GM19324 (cell line): ENCODE data around the gene SNX22.
A peak's percentile ranks its signal among the peaks of the same experiment; 100 is the strongest.

Experiments
- ATAC-seq: cut with Tn5 transposase; IDR thresholded peaks from one replicate; pipeline ENCODE4 v1.9.1; 2021; ENCODE audit warnings: mild to moderate bottlenecking, moderate library complexity; ENCODE audit not compliant: unreplicated experiment, low FRiP score

SNX22 gene

DNA sequence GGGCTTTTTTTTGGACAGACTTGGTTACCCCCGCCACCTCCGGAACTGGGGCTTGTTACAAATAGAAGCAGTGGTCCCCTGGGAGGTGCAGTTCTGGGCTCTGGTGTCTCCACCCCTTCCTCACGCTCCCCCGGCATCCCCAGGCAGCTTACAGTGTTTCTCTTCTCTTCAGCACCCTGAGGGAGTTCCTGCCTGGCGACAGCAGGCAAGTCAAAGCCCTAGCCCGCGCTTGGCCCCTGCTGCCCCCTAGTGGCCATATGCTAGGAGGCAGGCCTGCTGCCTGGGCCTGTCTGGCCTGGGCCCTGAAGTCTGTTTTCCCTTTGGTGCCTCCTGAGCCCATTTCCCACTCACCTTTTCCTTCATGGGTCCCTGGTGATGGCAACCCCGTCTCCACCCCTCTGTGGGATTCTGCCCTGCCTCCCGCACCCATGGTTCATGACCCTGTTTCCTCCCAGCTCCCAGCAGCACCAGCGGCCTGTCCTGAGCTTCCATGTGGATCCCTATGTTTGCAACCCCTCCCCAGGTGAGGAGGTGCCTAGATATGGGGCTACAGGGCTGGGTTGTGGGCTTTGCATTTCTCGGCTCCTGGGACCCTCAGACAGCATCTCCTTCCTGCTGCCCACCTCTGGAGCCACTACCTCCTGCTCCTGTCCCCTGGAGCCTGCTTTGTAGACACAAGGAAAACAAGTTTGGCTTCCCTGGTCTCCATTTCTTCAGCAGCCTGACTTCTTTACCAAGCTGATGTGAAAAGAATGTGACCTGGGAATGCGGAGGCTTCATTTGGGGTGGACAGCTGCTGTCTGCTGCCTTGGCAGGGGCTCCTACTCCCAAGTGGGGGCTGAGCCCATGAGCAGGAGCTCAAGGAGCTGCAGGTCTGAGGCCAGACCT is 2.2 kb downstream of the SNX22 start:
- ATAC-seq = peak; percentile 51

DNA sequence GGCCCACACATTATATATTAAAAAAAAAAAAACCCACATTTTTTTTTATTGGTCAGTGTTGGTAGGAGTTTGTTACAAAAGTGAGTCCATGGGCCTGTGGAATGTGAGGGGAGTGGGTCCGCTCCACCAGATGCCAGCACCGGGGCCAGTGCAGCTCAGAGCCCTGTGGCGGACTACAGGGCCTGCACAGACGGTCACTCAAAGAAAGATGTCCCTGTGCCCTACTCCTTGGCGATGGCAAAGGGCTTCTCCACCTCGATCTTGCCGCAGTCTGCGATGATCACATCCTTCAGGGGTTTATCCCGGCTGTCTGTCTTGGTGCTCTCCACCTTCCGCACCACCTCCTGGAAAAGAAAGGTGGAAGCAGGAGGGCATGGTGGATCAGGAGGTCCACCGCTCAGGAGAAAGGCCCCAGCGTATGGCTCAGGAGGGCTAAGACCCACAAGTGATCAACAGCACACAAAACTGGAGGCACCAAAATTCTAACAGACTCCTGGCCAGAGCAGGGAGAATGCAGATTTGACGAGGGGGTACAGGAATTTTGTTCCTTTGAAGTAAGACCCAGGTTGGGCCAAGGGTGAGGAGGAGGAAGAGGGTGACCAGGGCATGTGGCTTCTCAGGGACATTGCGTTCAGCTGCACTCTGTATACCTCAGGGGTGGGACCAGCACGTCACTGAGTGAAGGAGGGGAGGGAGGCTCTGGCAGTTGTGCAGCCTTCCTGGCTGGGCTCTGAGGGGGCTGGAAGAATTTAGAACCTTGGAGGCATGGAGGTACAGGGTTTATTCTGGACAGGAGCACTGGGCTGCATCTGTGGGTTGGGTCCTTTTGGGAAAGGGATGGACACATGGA is 4.5 kb downstream of the SNX22 start:
- no peak for ATAC-seq

DNA sequence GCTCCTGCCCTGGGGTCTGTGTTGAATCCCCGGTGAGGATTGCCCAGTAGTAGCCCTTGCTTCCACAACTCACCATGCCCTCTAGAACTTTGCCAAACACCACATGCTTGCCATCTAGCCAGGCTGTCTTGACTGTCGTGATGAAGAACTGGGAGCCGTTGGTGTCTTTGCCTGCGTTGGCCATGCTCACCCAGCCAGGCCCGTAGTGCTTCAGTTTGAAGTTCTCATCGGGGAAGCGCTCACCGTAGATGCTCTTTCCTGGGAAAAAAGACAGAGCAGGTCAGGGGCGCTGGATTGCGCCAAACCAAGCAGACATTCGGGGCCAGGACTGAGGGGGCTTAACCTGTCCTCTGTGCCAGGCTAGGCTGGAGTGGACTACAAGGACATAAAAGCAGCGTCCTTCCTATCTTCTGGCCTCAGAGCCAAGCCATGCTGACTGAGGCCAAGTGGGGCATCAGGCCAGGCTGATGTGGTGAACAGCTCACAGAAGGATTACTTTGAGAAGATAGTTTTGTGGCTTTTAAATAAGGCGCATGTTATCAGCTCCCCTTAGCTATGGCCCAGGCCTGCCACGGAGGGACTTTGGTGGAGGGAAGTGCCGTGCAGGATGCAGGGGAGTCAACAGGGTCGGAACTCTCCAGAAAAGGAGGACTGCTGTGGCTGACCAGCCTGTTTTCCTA is 5.3 kb downstream of the SNX22 start:
- no peak for ATAC-seq

DNA sequence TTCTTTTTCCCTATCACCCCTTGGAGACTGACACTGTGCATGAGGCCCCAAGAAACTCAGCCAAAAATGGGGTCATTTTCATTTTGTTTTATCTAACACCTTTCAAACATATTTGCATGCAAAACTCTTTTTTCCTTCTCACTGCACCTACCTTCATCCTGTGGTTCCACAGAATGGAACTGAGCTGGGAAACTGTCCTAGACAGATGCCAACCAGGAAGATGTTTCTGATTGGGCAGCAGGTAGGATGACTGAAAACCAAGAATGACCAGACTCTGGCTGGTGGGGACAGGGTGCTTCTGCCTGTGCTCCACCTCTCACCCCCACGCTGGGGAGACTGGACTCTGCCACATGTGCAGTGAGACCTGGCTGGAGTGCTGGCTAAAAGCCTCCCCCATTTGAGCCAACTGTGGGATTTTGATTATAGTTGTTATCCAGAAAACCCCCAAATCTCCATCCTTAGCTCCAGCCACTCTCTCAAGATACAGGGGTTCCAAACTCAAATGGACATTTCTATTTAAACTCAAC is 6.1 kb downstream of the SNX22 start:
- ATAC-seq = no peak

DNA sequence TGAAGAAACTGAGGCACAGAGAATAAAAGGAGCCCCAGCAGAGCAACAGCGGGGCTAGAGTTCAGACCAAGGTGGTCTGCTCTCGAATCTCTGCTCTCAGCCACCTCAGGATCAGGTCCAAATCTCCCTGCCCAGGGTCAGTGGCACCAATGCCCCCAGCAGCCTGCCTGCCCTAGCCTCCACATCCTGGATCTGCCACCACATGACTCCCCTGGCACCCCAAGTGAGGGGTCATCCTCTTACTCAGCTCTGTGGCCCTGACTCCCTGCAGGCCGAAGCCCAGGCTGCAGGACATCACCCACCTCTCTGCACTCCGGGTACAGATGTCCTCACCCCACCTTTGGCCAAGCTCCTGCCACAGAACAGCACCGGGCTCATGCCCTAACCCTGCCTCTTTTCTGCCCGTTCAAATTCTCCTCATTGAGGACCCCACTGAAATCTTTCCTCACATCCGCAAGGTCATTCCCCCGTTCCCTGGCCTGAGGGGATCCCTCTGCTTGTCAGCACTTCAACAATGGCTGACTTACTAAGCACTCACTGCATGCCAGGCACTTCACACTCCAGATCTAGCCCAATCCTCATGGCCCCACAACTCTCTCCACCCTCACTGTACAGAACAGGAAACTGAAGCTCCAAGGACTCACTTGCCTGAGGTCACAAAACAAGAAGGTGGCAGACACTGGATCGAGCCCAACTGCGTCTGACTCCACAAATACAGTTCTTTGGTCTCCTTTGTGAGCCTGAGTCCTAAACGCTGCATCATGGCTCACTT is 7.0 kb downstream of the SNX22 start:
- no peak for ATAC-seq

DNA sequence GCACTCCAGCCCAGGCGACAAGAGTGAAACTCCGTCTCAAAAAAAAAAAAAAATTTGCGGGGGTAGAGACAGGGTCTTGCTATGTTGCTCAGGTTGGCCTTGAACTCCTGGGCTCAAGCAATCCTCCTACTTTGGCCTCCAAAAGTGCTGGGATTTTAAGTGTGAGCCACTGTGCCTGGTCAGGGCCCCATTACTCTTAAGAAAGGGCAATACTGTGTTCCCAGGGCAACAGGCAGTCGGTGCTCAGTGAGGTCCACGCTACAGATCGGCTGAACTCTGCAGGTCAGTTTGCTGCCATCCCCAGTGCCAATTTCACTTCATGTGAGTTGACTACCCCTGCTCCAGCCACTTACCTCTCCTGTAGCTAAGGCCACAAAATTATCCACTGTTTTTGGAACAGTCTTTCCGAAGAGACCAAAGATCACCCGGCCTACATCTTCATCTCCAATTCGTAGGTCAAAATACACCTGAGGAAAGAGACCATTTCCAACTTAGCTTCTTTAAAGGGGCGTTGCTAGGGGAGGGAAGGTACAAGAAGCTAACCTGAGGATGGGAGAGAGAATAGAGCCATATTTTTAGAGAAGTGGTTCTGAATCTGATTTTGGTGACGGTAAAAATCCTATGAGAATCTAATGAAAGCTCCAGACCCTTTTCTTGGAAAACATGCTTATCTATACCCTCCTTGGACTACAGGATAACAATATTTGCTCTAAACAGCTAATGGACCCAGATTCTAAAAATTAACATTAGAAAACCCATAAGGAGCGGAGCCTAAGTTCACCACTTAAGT is 10.4 kb downstream of the SNX22 start:
- no peak for ATAC-seq

DNA sequence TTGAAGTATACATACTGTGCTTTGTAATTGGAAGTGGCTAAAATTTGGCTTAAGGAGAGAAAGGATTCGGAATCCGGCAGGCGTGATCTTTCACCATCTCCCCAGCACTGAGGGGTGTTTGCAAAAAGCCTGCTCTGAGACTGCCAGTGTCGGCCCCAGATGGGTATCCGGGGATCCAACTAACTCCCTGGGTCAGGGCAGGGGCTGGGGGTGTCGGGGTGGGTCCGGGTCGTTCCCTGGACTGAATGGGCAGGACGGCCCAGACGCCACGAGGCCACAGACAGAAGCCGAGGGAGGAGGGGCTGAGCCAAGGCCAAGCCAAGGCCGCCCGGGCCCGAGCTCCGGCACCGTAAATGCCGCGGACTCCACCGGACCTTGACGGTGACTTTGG is 10.9 kb downstream of the SNX22 start:
- ATAC-seq = peak; percentile 18

DNA sequence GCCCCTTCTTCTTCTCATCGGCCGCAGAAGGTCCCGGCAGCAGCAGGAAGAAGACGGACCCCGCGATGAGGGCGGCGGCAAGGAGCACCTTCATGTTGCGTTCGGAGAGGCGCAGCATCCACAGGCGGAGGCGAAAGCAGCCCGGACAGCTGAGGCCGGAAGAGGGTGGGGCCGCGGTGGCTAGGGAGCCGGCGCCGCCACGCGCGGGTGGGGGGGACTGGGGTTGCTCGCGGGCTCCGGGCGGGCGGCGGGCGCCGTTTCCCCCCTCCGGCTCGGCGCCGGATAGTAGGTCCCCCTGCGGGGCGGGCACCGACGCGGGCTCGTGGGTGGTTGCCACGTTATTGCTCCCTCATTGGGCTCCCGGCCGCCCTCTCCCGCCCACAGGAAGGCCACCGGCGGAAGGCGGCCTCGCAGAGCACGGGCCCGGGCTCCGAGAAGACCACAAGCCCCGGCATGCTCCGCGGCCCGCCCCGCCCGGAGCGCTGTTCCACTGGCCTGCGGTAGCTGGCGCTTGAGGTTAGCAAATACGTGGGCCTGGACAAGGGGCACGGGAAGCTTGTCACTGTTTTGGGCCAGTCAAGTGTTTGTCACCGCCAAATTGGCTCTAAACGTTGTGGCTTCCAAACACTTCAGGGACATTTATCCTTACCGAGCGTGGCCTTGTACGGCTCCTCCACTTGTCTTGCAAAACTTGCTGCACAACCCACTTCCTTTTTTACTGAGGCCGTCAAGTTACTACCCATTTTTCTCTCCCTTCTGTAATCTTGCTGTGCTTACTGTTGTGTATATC is 11.5 kb downstream of the SNX22 start, which contains the start of gene PPIB:
TSS of gene PPIB (minus strand) at position 154 of the 790 bp plus-strand sequence. CDS start at position 118, 36 bp downstream.
- peak; percentile 96 for ATAC-seq

DNA sequence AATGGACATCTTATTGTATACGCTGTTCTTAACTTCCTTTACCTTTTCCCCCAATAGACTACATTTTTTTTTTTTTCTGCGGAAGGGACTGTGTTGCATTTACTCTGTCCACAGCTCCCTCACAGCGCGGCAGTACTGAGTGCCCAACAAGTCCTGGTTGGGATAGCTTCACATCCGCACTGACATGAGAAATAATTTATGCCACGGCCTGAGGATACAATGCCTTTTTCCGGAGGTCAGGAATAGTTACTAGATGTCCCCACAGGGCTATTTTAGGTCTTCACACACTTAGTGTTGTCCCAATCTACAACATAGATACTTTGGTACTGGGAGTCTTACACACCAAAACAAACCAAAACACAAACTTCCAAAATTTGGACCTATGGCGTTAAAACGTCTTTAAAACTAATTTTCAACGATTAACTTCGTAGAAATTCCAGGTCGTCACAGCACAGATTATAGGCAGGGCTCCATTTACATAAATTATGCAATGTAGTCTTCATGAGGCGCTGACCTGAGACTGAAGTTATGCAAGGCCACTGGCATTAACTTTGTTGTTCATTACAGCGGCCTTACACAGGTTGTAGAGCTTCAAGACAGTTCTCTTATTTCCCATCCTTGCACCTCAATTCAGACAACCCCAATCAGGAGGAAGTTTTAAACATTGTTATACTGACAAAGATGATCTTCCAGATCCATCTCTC is 12.3 kb downstream of the SNX22 start:
- no peak for ATAC-seq

DNA sequence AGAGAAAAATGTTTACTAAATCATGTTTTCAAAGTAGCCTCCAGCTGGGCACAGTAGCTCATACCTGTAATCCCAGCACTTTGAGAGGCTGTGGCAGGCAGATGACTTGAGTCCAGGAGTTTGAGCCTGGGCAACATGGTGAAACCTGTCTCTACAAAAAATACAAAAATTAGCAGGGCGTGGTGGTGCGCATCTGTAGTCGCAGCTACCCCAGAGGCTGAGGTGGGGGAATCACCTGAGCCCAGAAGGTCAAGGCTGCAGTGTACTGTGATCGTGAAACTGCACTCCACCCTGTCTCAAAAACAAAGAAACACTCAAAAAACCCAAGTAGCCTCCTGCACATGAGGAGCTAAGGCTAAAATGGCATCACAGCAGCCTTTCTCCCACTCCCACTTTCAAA is 12.9 kb downstream of the SNX22 start:
- no peak for ATAC-seq

DNA sequence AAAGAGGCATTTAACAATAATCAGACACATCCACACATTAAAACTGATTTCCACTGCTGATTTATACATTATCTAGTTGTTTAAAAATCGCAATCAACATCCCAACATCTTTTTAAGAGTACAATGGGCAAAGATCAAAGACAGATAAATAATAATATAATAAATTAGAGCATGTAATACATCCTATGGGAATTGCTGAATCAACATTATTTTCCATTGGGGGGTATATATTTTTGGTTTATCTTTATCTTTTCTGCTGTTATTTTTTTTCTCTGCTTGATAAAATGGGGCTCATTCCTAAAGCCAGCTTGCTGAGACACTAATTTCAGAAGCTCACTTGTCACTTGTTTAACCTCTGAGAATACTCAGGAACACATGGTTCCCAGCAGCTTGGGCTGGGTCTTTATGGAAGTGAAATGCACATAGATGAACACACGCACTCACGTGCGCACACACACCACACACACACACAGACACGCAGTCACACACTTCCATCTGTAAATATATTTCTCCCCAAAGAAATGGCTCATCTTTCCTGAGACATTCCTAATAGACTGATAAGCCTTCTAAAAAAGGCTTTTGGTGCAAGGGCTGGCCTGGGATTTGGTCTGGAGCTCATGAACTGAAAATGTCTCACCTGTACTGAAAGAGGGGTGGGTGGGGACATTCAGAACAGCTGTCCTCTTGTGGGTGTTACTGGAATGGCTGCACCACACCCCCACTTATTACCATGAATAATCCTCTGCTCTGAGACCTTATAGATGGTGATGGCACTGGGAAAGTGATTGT is 14.8 kb downstream of the SNX22 start:
- no peak for ATAC-seq

DNA sequence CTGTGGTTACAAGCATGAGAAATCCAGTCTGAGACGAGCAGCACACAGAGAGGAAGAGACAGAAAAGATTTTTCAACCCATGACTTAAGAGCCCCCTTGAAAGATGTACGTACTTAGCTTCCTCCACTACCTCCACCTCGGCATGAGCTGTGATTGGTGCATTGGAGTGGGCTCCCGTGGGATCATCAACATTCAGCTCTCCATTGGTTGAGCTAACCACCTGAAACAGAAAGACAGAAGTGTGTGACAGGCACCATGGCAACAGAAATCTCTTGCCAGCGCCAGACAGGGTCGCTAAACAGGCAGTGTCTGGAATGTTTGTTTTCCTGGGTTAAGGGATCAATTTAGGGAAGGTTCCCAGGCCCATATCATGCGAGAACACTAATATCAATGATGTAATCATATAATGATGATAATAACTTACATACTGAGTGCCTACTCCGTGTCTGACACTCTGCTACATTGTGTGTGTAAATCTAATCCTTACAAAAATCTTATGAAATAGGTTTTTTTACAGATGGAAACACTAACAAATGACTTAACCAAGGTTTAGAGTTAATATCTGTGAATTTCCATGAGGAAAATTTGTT is 28.8 kb downstream of the SNX22 start:
- ATAC-seq = no peak

DNA sequence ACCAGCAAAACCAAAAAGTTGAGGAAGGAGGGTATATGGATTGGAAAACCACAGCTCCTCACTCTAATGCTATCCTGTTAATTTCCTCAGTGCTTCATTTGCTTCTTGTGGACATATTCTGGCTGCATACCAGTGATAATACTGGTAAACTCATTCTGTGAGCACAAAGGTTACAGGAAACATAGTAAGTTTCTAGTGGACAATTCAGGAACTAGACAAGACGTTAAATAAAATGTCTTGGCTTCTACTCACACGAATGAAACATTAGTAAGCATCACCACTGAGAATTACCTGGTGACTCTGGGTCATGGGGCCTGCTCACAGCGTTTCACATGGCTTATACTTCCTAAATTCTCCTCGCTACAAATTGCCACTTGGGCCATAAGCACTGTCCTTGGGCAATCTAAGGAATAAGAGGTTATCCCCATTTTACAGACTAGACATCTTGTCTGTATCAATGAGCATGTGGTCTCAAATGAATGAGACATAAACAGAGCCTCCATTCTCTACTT is 31.4 kb downstream of the SNX22 start:
- ATAC-seq = no peak

DNA sequence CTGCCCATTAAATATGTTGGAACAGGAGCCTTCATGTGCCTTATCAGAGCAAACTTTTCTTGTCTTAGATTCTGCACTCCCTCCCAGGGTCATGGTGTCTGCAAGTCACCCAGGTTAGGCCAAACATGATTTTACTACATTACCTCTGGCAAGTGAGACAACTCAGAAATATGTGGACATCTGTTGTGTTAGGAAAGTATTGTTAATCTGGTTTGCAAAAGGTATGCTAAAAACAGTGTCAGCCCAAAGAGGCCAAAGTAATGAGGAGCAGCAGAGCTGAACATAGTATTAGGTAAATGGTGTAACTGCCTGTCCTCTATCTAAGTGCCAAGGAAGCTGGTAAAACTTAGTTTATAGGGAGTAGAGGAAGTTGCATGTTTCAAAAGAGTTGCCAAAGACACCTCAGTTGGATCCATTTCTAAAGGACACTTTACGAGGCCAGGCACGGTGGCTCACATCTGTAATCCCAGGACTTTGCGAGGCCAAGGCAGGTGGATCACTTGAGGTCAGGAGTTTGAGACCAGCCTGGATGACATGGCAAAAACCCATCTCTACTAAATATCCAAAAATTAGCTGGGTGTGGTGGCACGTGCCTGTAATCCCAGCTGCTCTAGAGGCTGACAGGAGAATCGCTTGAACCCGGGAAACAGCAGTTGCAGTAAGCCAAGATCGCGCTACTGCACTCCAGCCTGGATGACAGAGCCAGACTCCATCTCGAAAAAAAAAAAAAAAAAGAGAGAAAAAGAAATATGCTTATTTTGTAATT is 33.8 kb downstream of the SNX22 start:
- no peak for ATAC-seq

DNA sequence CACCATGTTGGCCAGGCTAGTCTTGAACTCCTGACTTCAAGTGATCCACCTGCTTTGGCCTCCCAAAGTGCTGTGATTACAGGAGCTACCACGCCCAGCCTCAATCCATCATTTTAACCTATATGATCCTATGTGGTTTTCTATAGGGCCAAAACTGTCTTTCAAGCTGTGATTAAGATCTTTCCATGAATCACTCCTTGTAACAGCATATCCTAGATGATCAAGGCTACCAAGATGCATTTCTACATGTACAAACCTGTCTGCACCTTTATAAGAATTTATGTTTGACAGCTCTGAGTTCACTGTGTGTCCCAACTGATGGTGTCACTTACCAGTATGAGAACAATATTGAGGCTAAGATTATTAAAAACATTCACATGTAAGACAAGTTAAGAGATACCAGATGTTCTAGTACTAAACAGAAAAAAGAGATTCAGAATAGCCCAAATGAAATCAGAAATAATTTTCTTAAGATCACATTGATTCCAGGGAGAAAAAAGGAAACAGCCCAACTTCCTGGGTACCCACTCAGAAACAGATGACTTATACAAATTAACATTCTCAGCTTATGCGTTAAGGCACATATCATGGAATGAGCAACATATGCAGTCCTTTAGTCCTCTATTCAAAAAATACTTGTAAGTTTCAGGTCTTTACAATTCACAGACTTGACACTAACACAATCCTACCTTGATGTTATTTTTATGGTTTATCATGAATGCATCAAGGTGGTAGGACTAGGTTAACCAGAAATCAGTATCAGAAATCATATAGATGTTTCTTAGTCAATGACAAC is 36.1 kb downstream of the SNX22 start:
- ATAC-seq = no peak
